NB4 (cell line): ENCODE data around the gene JAG2.

ENCODE experiments used
- DNase-seq: peaks from one replicate; pipeline ENCODE4 v3.0.0; 2010; ENCODE audit warnings: low read depth
- H3K4me3 ChIP-seq: one replicate; pipeline ENCODE4 v1.5.1; 2011; ENCODE audit warnings: mild to moderate bottlenecking, low read depth, low read length, moderate library complexity
- MYC ChIP-seq: IDR thresholded peaks from 2 replicates; pipeline ENCODE4 v1.6.1; 2011; ENCODE audit warnings: low read depth, low read length
- POLR2A ChIP-seq: IDR thresholded peaks from 2 replicates; pipeline ENCODE4 v1.6.1; 2011; ENCODE audit warnings: mild to moderate bottlenecking; ENCODE audit not compliant: insufficient read length; ENCODE audit errors: extremely low read depth
- TF ChIP-seq, protein P1 (sequence below): IDR thresholded peaks from 2 replicates; pipeline ENCODE4 v1.6.1; 2011; ENCODE audit warnings: low read depth, low read length
- TF ChIP-seq, protein P2 (sequence below): IDR thresholded peaks from one replicate; pipeline ENCODE4 v1.5.1; 2012; ENCODE audit warnings: low read depth, low read length

JAG2 gene

GRCh38 chr14:105172476-105172875, 3.9 kb upstream of the JAG2 start:
- no peak for DNase-seq
- no peak overlapping the region for H3K4me3 ChIP-seq
- TF ChIP-seq POLR2A (no peak), MYC (no peak)
- TF ChIP-seq, protein P1, sequence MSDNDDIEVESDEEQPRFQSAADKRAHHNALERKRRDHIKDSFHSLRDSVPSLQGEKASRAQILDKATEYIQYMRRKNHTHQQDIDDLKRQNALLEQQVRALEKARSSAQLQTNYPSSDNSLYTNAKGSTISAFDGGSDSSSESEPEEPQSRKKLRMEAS = no peak
- TF ChIP-seq, protein P2, sequence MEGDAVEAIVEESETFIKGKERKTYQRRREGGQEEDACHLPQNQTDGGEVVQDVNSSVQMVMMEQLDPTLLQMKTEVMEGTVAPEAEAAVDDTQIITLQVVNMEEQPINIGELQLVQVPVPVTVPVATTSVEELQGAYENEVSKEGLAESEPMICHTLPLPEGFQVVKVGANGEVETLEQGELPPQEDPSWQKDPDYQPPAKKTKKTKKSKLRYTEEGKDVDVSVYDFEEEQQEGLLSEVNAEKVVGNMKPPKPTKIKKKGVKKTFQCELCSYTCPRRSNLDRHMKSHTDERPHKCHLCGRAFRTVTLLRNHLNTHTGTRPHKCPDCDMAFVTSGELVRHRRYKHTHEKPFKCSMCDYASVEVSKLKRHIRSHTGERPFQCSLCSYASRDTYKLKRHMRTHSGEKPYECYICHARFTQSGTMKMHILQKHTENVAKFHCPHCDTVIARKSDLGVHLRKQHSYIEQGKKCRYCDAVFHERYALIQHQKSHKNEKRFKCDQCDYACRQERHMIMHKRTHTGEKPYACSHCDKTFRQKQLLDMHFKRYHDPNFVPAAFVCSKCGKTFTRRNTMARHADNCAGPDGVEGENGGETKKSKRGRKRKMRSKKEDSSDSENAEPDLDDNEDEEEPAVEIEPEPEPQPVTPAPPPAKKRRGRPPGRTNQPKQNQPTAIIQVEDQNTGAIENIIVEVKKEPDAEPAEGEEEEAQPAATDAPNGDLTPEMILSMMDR = no peak

DNA sequence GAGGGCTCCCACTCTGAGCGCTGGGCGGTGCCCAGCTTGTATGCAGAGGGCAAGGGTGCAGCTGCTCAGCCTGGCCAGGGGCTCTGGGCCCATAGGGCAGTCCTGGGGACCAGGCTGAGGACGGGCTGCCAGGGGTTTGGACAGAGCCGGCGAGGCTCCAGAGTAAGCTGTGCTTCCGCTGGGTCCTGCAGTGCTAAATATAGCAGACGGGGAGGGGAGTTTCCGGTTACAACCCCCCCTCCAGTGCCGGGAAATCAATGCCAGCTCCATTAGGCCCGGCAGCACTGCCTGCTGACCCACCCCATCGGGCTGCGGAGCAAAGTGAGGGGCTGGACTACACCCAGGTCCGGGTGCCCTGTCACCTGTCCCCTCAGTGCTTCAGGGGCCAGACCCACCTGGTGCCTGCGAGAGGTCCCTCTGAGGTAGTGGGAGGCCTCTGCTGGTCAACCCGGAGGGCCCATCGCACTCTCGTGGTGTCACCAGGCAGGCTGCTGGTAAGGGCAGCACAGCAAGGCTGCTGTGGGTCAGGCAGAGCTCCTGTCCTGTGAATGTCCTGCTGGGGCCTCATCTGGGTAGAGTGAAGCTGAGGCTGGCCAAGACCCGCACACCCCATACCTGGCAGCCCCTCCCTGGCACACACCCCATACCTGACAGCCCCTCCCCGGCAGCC, 2.6 kb upstream of the JAG2 start:
- no peak for DNase-seq
- no peak overlapping the region for H3K4me3 ChIP-seq
- TF ChIP-seq, protein P1 = no peak
- TF ChIP-seq, protein P2 = no peak
- TF ChIP-seq POLR2A (no peak), MYC (no peak)

DNA sequence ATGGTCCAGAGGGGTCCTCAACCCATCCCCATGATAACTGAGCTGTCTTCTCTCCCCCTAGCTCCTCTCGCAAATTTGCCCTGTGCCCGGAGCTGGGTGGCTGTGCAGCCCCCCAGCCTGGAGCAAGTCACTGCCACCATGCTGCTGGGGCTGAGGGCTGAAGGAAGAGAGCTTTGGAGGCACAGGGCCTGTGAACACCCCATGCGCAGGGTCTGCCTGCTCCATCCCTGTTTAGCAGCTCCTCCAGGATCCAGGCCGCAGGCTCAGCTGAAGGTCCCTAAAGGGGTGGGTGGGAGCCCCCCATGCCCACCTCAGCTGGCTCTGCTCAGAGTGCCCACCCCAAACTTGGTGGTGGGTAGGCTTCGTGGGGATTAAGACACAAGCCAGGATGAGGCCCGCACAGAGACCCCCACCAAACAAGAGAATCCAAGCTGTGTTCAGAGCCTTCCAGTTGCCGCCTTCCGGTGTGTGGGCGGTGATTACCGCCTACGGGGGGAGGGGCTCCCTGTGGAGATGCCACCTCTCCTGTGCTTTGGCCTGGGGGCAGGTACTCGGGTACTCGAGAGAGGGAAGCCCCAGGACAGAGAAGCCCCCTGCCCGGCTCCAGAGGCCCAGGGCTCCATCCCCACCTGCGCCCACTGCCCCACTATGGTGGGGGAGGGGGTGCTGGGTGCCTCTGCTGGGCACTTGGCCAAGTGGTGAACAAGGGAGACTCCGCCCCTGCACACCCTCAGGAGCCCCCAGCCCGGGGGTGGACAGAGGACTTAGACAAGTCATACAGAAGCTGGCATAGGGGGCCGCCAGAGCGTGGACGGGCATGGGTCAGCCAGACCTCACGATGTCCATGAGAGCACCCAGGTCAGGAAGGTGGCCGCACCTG, 1.4 kb upstream of the JAG2 start:
- DNase-seq = no peak
- TF ChIP-seq, protein P2 = no peak
- no peak for TF ChIP-seq MYC
- TF ChIP-seq POLR2A = no peak
- TF ChIP-seq, protein P1 = no peak
- no peak overlapping the region for H3K4me3 ChIP-seq

GRCh38 chr14:105168979-105169507, 467 bp upstream of the JAG2 start:
- TF ChIP-seq MYC = no peak
- TF ChIP-seq, protein P2 = peak; percentile 27
- DNase-seq = no peak
- no peak overlapping the region for H3K4me3 ChIP-seq

GRCh38 chr14:105168093-105168420, 519 bp downstream of the JAG2 start:
- DNase-seq = no peak
- TF ChIP-seq POLR2A (no peak), MYC (no peak)
- TF ChIP-seq, protein P1 = no peak
- TF ChIP-seq, protein P2 = no peak
- H3K4me3 ChIP-seq = no peak overlapping the region
